Hepatocyte (in vitro differentiated cells): ENCODE data around the gene IDH3G. TPM values are rescaled to one million over a fixed set of nuclear protein-coding genes. Genes with fewer than 3 reads are reported as not detected.

Experiments used
- DNase-seq: peaks from one replicate; pipeline ENCODE4 v3.0.0-alpha.2; 2016; ENCODE audit warnings: low spot score
- H2AFZ ChIP-seq: fragments of 200-600 bp; sonication (generic); 2 replicates; pipeline ENCODE4 v1.6.0; 2016; ENCODE audit warnings: antibody characterized with exemption, mild to moderate bottlenecking
- H3K27ac ChIP-seq: fragments of 200-600 bp; sonication (generic); 2 replicates; pipeline ENCODE4 v1.5.1; 2016; ENCODE audit warnings: mild to moderate bottlenecking
- H3K27me3 ChIP-seq: fragments of 200-600 bp; sonication (generic); 2 replicates; pipeline ENCODE4 v1.6.1; 2016
- H3K36me3 ChIP-seq: fragments of 200-600 bp; sonication (generic); replicated peaks from 2 replicates; pipeline ENCODE4 v1.5.1; 2016; ENCODE audit warnings: low read depth; ENCODE audit not compliant: insufficient read depth
- H3K4me1 ChIP-seq: fragments of 200-600 bp; sonication (generic); 2 replicates; pipeline ENCODE4 v1.5.1; 2016; ENCODE audit warnings: mild to moderate bottlenecking, moderate library complexity; ENCODE audit not compliant: insufficient read depth
- H3K4me2 ChIP-seq: fragments of 200-600 bp; sonication (generic); 2 replicates; pipeline ENCODE4 v1.6.0; 2016
- H3K4me3 ChIP-seq: fragments of 200-600 bp; sonication (generic); 2 replicates; pipeline ENCODE4 v1.5.1; 2016; ENCODE audit warnings: mild to moderate bottlenecking
- H3K79me2 ChIP-seq: fragments of 200-600 bp; sonication (generic); 2 replicates; pipeline ENCODE4 v1.6.0; 2017; ENCODE audit warnings: mild to moderate bottlenecking
- H3K9me2 ChIP-seq: fragments of 200-600 bp; sonication (generic); replicated peaks from 2 replicates; pipeline ENCODE4 v1.6.0; 2017; ENCODE audit warnings: mild to moderate bottlenecking; ENCODE audit not compliant: insufficient read depth
- H3K9me3 ChIP-seq: fragments of 200-600 bp; sonication (generic); 2 replicates; pipeline ENCODE4 v1.5.1; 2016; ENCODE audit warnings: low read depth, mild to moderate bottlenecking
- H4K20me1 ChIP-seq: fragments of 200-600 bp; sonication (generic); 2 replicates; pipeline ENCODE4 v1.6.0; 2016; ENCODE audit warnings: mild to moderate bottlenecking; ENCODE audit not compliant: insufficient read depth, poor library complexity, severe bottlenecking
- CTCF ChIP-seq: fragments of 200-600 bp; sonication (generic); IDR thresholded peaks from 2 replicates; pipeline ENCODE4 v1.5.1; 2016; ENCODE audit warnings: antibody characterized with exemption, mild to moderate bottlenecking; ENCODE audit not compliant: poor library complexity
- EZH2 ChIP-seq: fragments of 200-600 bp; sonication (generic); IDR thresholded peaks from 2 replicates; pipeline ENCODE4 v1.6.1; 2016; ENCODE audit warnings: antibody characterized with exemption, mild to moderate bottlenecking, borderline replicate concordance
- EZH2phosphoT487 ChIP-seq: fragments of 200-600 bp; sonication (generic); IDR thresholded peaks from one replicate; pipeline ENCODE4 v1.6.1; 2018; ENCODE audit warnings: antibody characterized with exemption, mild to moderate bottlenecking, low read depth, moderate library complexity; ENCODE audit not compliant: unreplicated experiment, severe bottlenecking
- WGBS: methylation state at CpG from one replicate; pipeline ENCODE4 v1.1.6; 2016; ENCODE audit warnings: low lambda C conversion rate; ENCODE audit errors: missing lambda C conversion rate; 5-methylcytosine and 5-hydroxymethylcytosine counted together
- polyA plus RNA-seq: library from polyadenylated mRNA; unstranded; fragments of >200 nt; fragmentation: Nextera tagmentation; extraction: Ambion mirVana; gene quantifications from 2 replicates; pipeline ENCODE4 v1.2.1, GENCODE V29; 2016
- total RNA-seq: library from RNA; depleted of rRNA; stranded (reverse); fragments of >200 nt; gene quantifications from 2 replicates; pipeline ENCODE4 v1.2.3, GENCODE V29; 2014

The IDH3G gene
- total and polyA plus RNA-seq, 2 experiments from 2014 or later: 35.4 to 74.3 TPM

GRCh38 chrX:153763298-153763932, 30.8 kb downstream of the IDH3G start:
- TF ChIP-seq CTCF (no peak), EZH2phosphoT487 (no peak), EZH2 (no peak)
- Histone ChIP-seq H3K79me2 (no peaks in the 10 kb centered on the region), H4K20me1 (no peaks in the 10 kb centered on the region), H3K4me3 (no peak overlapping the region), H3K27me3 (no peaks in the 10 kb centered on the region), H3K4me2 (no peak overlapping the region), H3K27ac (no peak overlapping the region), H3K9me3 (no peaks in the 10 kb centered on the region), H3K4me1 (peaks cover 5% of the 10 kb centered on the region), H3K36me3 (no peaks in the 10 kb centered on the region), H2AFZ (no peak overlapping the region), H3K9me2 (no peaks in the 10 kb centered on the region)
- DNase-seq: no peak
- WGBS: 89% methylated on average over 18 of the region's 18 CpGs

DNA sequence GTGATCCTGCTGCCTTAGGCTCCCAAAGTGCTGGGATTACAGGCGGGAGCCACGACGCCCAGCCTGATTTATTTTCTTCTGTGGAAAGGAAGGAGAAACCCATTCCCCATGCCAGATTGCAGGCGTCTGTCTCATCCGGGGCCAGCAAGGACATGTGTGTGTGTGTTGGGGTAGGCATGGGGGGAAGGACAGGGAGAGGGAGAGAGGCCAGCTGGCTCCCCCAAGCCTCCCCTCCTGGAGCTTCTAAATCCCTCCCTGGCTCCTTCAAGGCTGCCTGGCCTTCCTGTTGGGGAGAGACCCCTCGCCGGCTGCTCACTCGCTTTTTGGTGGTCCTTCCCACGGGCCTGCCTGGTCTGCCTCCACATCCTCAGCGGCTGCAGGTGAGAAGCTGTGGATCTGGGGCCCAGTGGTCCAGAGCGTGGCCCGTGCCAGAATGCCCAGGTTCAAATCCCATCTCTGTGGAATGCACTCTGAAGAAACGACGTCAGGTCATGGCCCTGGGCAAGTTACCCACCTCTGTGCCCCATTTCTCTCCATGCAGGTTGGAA, 31.5 kb downstream of the IDH3G start:
- H3K27me3 ChIP-seq: no peaks in the 10 kb centered on the region
- no peak for TF ChIP-seq EZH2
- no peak for TF ChIP-seq EZH2phosphoT487
- no peak for TF ChIP-seq CTCF
- H3K79me2 ChIP-seq: no peaks in the 10 kb centered on the region
- no peaks in the 10 kb centered on the region for H3K9me3 ChIP-seq
- H4K20me1 ChIP-seq: no peaks in the 10 kb centered on the region
- H3K4me3 ChIP-seq: no peak overlapping the region
- H3K4me1 ChIP-seq: peaks cover 5% of the 10 kb centered on the region
- DNase-seq: no peak
- no peaks in the 10 kb centered on the region for H3K9me2 ChIP-seq
- H3K27ac ChIP-seq: no peak overlapping the region
- H3K36me3 ChIP-seq: no peaks in the 10 kb centered on the region
- H2AFZ ChIP-seq: no peak overlapping the region
- 84% methylated on average over 12 of the region's 14 CpGs for WGBS
- no peak overlapping the region for H3K4me2 ChIP-seq

GRCh38 chrX:153761863-153762262, 32.3 kb downstream of the IDH3G start:
- 74% methylated on average over 15 of the region's 15 CpGs for WGBS
- no peaks in the 10 kb centered on the region for H3K9me2 ChIP-seq
- no peak for DNase-seq
- H2AFZ ChIP-seq: no peak overlapping the region
- H3K27ac ChIP-seq: no peak overlapping the region
- H3K4me1 ChIP-seq: peaks cover 5% of the 10 kb centered on the region
- H3K27me3 ChIP-seq: no peaks in the 10 kb centered on the region
- no peaks in the 10 kb centered on the region for H4K20me1 ChIP-seq
- TF ChIP-seq EZH2phosphoT487 (no peak), EZH2 (no peak), CTCF (no peak)
- no peak overlapping the region for H3K4me2 ChIP-seq
- H3K36me3 ChIP-seq: no peaks in the 10 kb centered on the region
- H3K4me3 ChIP-seq: no peak overlapping the region
- no peaks in the 10 kb centered on the region for H3K9me3 ChIP-seq
- H3K79me2 ChIP-seq: no peaks in the 10 kb centered on the region
